AG09319 (cell line): ENCODE measurements around the gene NDST1.

Experiments
- DNase-seq: peaks from one replicate; pipeline ENCODE4 v3.0.0-alpha.2; 2010; ENCODE audit warnings: low read depth; ENCODE audit errors: extremely low read depth
- CTCF ChIP-seq: IDR thresholded peaks from 2 replicates; pipeline ENCODE4 v1.5.1; 2011; ENCODE audit warnings: low read depth, mild to moderate bottlenecking, inconsistent platforms, low read length, moderate library complexity

Gene NDST1

GRCh38 chr5:150507474-150508276, at the start of gene NDST1:
NDST1 (plus strand) TSS chr5:150508131; CDS start chr5:150521255, 13,124 bp downstream.
- no peak for TF ChIP-seq CTCF
- DNase-seq, result no peak

GRCh38 chr5:150458802-150459557, 49.0 kb upstream of the NDST1 start:
- DNase-seq, result no peak
- peak; percentile 71 for TF ChIP-seq CTCF

GRCh38 chr5:150460781-150461180, 47.1 kb upstream of the NDST1 start:
- no peak for TF ChIP-seq CTCF
- no peak for DNase-seq

GRCh38 chr5:150461231-150461630, 46.7 kb upstream of the NDST1 start:
- DNase-seq, result no peak
- TF ChIP-seq CTCF, result no peak

- no peak for DNase-seq
- no peak for TF ChIP-seq CTCF
Measured at GRCh38 chr5:150464554-150465012, 43.3 kb upstream of the NDST1 start.

GRCh38 chr5:150465927-150466326, 42.0 kb upstream of the NDST1 start:
- TF ChIP-seq CTCF, result no peak
- no peak for DNase-seq

GRCh38 chr5:150468206-150468605, 39.7 kb upstream of the NDST1 start:
- TF ChIP-seq CTCF, result no peak
- DNase-seq, result no peak
